ENCODE results near the gene USP20.

The USP20 gene

GRCh38 chr9:129840034-129840433, 4.8 kb downstream of the USP20 start:
- FAIRE-seq (no peak), DNase-seq (ENCODE audit: insufficient read length) (no peak)
- TF ChIP-seq TAF1 (IDR thresholded peaks at IDR 0.05; ENCODE audit: borderline replicate concordance, low read depth, low read length) (no peak), POLR2A (IDR thresholded peaks at IDR 0.05; ENCODE audit: low read depth, low read length) (no peak), POLR2AphosphoS5 (IDR thresholded peaks at IDR 0.05; ENCODE audit: low read depth, low read length) (no peak)

- FAIRE-seq, result no peak
- DNase-seq (ENCODE audit: insufficient read length), result no peak
- TF ChIP-seq TAF1 (IDR thresholded peaks at IDR 0.05; ENCODE audit: borderline replicate concordance, low read depth, low read length), result no peak
- no peak for TF ChIP-seq POLR2A (IDR thresholded peaks at IDR 0.05; ENCODE audit: low read depth, low read length)
- TF ChIP-seq POLR2AphosphoS5 (IDR thresholded peaks at IDR 0.05; ENCODE audit: low read depth, low read length), result no peak
Measured at GRCh38 chr9:129841071-129841470, 5.8 kb downstream of the USP20 start.

- FAIRE-seq, result no peak
Measured at GRCh38 chr9:129845373-129845772, 10.1 kb downstream of the USP20 start.

GRCh38 chr9:129848712-129849441, 13.6 kb downstream of the USP20 start:
- no peak for TF ChIP-seq POLR2A (IDR thresholded peaks at IDR 0.05; ENCODE audit: low read depth, low read length)
- TF ChIP-seq POLR2AphosphoS5 (IDR thresholded peaks at IDR 0.05; ENCODE audit: low read depth, low read length), result no peak
- TF ChIP-seq TAF1 (IDR thresholded peaks at IDR 0.05; ENCODE audit: borderline replicate concordance, low read depth, low read length), result no peak
- no peak for DNase-seq (ENCODE audit: insufficient read length)
- FAIRE-seq, result no peak

More at GRCh38 chr9:129845373-129845772, 10.1 kb downstream of the USP20 start:
- no peak for DNase-seq (ENCODE audit: insufficient read length)
- TF ChIP-seq TAF1 (IDR thresholded peaks at IDR 0.05; ENCODE audit: borderline replicate concordance, low read depth, low read length) (no peak), POLR2A (IDR thresholded peaks at IDR 0.05; ENCODE audit: low read depth, low read length) (no peak), POLR2AphosphoS5 (IDR thresholded peaks at IDR 0.05; ENCODE audit: low read depth, low read length) (no peak)

GRCh38 chr9:129849901-129850300, 14.6 kb downstream of the USP20 start:
- TF ChIP-seq POLR2AphosphoS5 (IDR thresholded peaks at IDR 0.05; ENCODE audit: low read depth, low read length) (no peak), TAF1 (IDR thresholded peaks at IDR 0.05; ENCODE audit: borderline replicate concordance, low read depth, low read length) (no peak), POLR2A (IDR thresholded peaks at IDR 0.05; ENCODE audit: low read depth, low read length) (no peak)
- DNase-seq (ENCODE audit: insufficient read length) (no peak), FAIRE-seq (no peak)

GRCh38 chr9:129850821-129851550, 15.7 kb downstream of the USP20 start:
- no peak for TF ChIP-seq POLR2AphosphoS5 (IDR thresholded peaks at IDR 0.05; ENCODE audit: low read depth, low read length)
- no peak for TF ChIP-seq POLR2A (IDR thresholded peaks at IDR 0.05; ENCODE audit: low read depth, low read length)
- TF ChIP-seq TAF1 (IDR thresholded peaks at IDR 0.05; ENCODE audit: borderline replicate concordance, low read depth, low read length), result no peak
- FAIRE-seq (no peak), DNase-seq (ENCODE audit: insufficient read length) (no peak)

GRCh38 chr9:129851821-129852220, 16.6 kb downstream of the USP20 start:
- no peak for DNase-seq (ENCODE audit: insufficient read length)
- no peak for FAIRE-seq
- TF ChIP-seq TAF1 (IDR thresholded peaks at IDR 0.05; ENCODE audit: borderline replicate concordance, low read depth, low read length), result no peak
- no peak for TF ChIP-seq POLR2AphosphoS5 (IDR thresholded peaks at IDR 0.05; ENCODE audit: low read depth, low read length)
- TF ChIP-seq POLR2A (IDR thresholded peaks at IDR 0.05; ENCODE audit: low read depth, low read length), result no peak

- FAIRE-seq (no peak), DNase-seq (ENCODE audit: insufficient read length) (no peak)
- TF ChIP-seq TAF1 (IDR thresholded peaks at IDR 0.05; ENCODE audit: borderline replicate concordance, low read depth, low read length) (no peak), POLR2A (IDR thresholded peaks at IDR 0.05; ENCODE audit: low read depth, low read length) (no peak), POLR2AphosphoS5 (IDR thresholded peaks at IDR 0.05; ENCODE audit: low read depth, low read length) (no peak)
Measured at GRCh38 chr9:129852579-129852978, 17.3 kb downstream of the USP20 start.

GRCh38 chr9:129853614-129854013, 18.4 kb downstream of the USP20 start:
- TF ChIP-seq TAF1 (IDR thresholded peaks at IDR 0.05; ENCODE audit: borderline replicate concordance, low read depth, low read length) (no peak), POLR2AphosphoS5 (IDR thresholded peaks at IDR 0.05; ENCODE audit: low read depth, low read length) (no peak), POLR2A (IDR thresholded peaks at IDR 0.05; ENCODE audit: low read depth, low read length) (no peak)
- DNase-seq (ENCODE audit: insufficient read length), result no peak
- no peak for FAIRE-seq

GRCh38 chr9:129854588-129855110, 19.4 kb downstream of the USP20 start:
- no peak for DNase-seq (ENCODE audit: insufficient read length)
- no peak for TF ChIP-seq POLR2A (IDR thresholded peaks at IDR 0.05; ENCODE audit: low read depth, low read length)
- no peak for TF ChIP-seq TAF1 (IDR thresholded peaks at IDR 0.05; ENCODE audit: borderline replicate concordance, low read depth, low read length)
- no peak for TF ChIP-seq POLR2AphosphoS5 (IDR thresholded peaks at IDR 0.05; ENCODE audit: low read depth, low read length)
- FAIRE-seq, result no peak

- FAIRE-seq (no peak), DNase-seq (ENCODE audit: insufficient read length) (no peak)
- no peak for TF ChIP-seq TAF1 (IDR thresholded peaks at IDR 0.05; ENCODE audit: borderline replicate concordance, low read depth, low read length)
- no peak for TF ChIP-seq POLR2AphosphoS5 (IDR thresholded peaks at IDR 0.05; ENCODE audit: low read depth, low read length)
- TF ChIP-seq POLR2A (IDR thresholded peaks at IDR 0.05; ENCODE audit: low read depth, low read length), result no peak
Measured at GRCh38 chr9:129857207-129857606, 21.9 kb downstream of the USP20 start.

Data from GM12892 (cell line).